Ishikawa (cell line): ENCODE data around the gene COMP.

Experiments
- CEBPB ChIP-seq: IDR thresholded peaks from 2 replicates; pipeline ENCODE4 v1.6.1; 2012
- CREB1 ChIP-seq: IDR thresholded peaks from 2 replicates; pipeline ENCODE4 v1.6.1; 2012; ENCODE audit warnings: low read depth
- EGR1 ChIP-seq: IDR thresholded peaks from 2 replicates; pipeline ENCODE4 v1.6.1; 2012
- EP300 ChIP-seq: IDR thresholded peaks from 2 replicates; pipeline ENCODE4 v1.6.1; 2012; ENCODE audit warnings: borderline replicate concordance
- FOXM1 ChIP-seq: IDR thresholded peaks from 2 replicates; pipeline ENCODE4 v1.6.1; 2012; ENCODE audit warnings: low read depth, borderline replicate concordance
- MAX ChIP-seq: IDR thresholded peaks from 2 replicates; pipeline ENCODE4 v1.6.1; 2012
- NFIC ChIP-seq: IDR thresholded peaks from 2 replicates; pipeline ENCODE4 v1.6.1; 2012
- RAD21 ChIP-seq: IDR thresholded peaks from 2 replicates; pipeline ENCODE4 v1.6.1; 2012; ENCODE audit warnings: low read depth
- TAF1 ChIP-seq: IDR thresholded peaks from 2 replicates; pipeline ENCODE4 v1.6.1; 2012; ENCODE audit warnings: low read depth, mild to moderate bottlenecking
- TCF12 ChIP-seq: IDR thresholded peaks from 2 replicates; pipeline ENCODE4 v1.6.1; 2012; ENCODE audit warnings: low read depth
- TEAD4 ChIP-seq: IDR thresholded peaks from 2 replicates; pipeline ENCODE4 v1.6.1; 2012
- USF1 ChIP-seq: IDR thresholded peaks from 2 replicates; pipeline ENCODE4 v1.6.1; 2012
- YY1 ChIP-seq: IDR thresholded peaks from 2 replicates; pipeline ENCODE4 v1.6.1; 2012; ENCODE audit warnings: low read depth
- ZBTB7A ChIP-seq: IDR thresholded peaks from 2 replicates; pipeline ENCODE4 v1.6.1; 2012; ENCODE audit warnings: low read depth
- TF ChIP-seq, protein P1 (sequence below): IDR thresholded peaks from 2 replicates; pipeline ENCODE4 v1.6.1; 2012; ENCODE audit warnings: low read depth, mild to moderate bottlenecking

The COMP gene

GRCh38 chr19:18833849-18834643 is 42.9 kb upstream of the COMP start:
- no peak for TF ChIP-seq CEBPB
- TF ChIP-seq, protein P1, sequence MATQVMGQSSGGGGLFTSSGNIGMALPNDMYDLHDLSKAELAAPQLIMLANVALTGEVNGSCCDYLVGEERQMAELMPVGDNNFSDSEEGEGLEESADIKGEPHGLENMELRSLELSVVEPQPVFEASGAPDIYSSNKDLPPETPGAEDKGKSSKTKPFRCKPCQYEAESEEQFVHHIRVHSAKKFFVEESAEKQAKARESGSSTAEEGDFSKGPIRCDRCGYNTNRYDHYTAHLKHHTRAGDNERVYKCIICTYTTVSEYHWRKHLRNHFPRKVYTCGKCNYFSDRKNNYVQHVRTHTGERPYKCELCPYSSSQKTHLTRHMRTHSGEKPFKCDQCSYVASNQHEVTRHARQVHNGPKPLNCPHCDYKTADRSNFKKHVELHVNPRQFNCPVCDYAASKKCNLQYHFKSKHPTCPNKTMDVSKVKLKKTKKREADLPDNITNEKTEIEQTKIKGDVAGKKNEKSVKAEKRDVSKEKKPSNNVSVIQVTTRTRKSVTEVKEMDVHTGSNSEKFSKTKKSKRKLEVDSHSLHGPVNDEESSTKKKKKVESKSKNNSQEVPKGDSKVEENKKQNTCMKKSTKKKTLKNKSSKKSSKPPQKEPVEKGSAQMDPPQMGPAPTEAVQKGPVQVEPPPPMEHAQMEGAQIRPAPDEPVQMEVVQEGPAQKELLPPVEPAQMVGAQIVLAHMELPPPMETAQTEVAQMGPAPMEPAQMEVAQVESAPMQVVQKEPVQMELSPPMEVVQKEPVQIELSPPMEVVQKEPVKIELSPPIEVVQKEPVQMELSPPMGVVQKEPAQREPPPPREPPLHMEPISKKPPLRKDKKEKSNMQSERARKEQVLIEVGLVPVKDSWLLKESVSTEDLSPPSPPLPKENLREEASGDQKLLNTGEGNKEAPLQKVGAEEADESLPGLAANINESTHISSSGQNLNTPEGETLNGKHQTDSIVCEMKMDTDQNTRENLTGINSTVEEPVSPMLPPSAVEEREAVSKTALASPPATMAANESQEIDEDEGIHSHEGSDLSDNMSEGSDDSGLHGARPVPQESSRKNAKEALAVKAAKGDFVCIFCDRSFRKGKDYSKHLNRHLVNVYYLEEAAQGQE = no peak
- TF ChIP-seq EP300 = no peak
- no peak for TF ChIP-seq MAX
- no peak for TF ChIP-seq TCF12
- no peak for TF ChIP-seq RAD21

GRCh38 chr19:18833141-18833476 is 42.0 kb upstream of the COMP start:
- TF ChIP-seq CEBPB (no peak), RAD21 (no peak), NFIC (no peak), ZBTB7A (no peak), USF1 (no peak), EP300 (no peak), CREB1 (no peak), EGR1 (no peak), TCF12 (no peak), TAF1 (no peak), FOXM1 (no peak), MAX (no peak), TEAD4 (no peak), YY1 (no peak)
- TF ChIP-seq, protein P1 = no peak

GRCh38 chr19:18832306-18833140 is 41.4 kb upstream of the COMP start:
- TF ChIP-seq, protein P1 = no peak
- TF ChIP-seq TAF1 = no peak
- TF ChIP-seq EGR1 = no peak
- no peak for TF ChIP-seq MAX
- no peak for TF ChIP-seq RAD21
- no peak for TF ChIP-seq ZBTB7A
- no peak for TF ChIP-seq CEBPB
- no peak for TF ChIP-seq TEAD4
- no peak for TF ChIP-seq YY1
- no peak for TF ChIP-seq FOXM1
- no peak for TF ChIP-seq NFIC
- no peak for TF ChIP-seq CREB1
- no peak for TF ChIP-seq EP300

DNA sequence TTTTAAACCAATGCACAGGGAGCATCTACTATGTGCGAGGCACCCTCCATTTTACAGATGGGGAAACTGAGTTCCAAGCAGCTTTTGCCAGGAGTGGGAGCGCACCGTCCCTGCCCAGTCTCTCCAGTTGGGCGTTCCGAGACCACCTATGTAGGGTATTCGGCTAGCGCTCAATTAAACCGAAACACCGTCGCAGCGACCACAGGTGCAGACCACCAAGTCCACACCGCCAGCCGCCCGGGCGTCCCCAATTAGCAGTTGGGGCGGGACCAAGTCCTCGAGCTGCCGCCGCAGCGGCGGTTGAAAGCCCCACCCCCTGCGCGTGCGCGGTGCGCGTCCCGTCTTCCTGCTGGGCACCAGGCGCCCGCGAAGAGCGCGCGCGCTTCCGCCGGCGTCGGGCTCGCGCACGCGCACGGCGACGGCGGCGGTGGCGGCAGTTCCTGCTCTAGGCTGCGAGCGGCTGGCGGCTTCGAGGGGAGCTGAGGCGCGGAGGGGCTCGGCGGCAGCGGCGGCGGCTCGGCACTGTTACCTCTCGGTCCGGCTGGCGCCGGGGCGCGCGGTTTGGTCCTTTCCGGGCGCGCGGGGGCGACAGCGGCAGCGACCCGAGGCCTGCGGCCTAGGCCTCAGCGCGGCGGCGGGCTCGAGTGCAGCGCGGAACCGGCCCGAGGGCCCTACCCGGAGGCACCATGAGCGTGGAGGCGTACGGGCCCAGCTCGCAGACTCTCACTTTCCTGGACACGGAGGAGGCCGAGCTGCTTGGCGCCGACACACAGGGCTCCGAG is 40.6 kb upstream of the COMP start, which contains the start of gene UPF1:
UPF1 (plus strand) TSS at position 436 of the 782 bp plus-strand sequence; CDS start at position 687, 251 bp downstream.
- no peak for TF ChIP-seq TEAD4
- peak; percentile 82; the same call in 1 of the 2 replicates for TF ChIP-seq TAF1
